Endodermal cell (in vitro differentiated cells): Measurements from ENCODE around the gene TRIO. TPM values are rescaled to one million over a fixed set of nuclear protein-coding genes. Genes with fewer than 3 reads are reported as not detected.

ENCODE experiments used
- DNase-seq: peaks from one replicate; pipeline ENCODE4 v3.0.0-alpha.2; 2017
- H3K27ac ChIP-seq: 2 replicates; pipeline ENCODE4 v1.5.1; 2013; ENCODE audit warnings: mild to moderate bottlenecking, low read depth, low read length, moderate library complexity
- H3K27me3 ChIP-seq: 2 replicates; pipeline ENCODE4 v1.6.1; 2013; ENCODE audit warnings: mild to moderate bottlenecking, low read length, moderate library complexity; ENCODE audit not compliant: insufficient read depth, control insufficient read depth, poor library complexity, severe bottlenecking
- H3K36me3 ChIP-seq: 2 replicates; pipeline ENCODE4 v1.7.0; 2013; ENCODE audit warnings: mild to moderate bottlenecking, low read length, moderate library complexity; ENCODE audit not compliant: control insufficient read depth, insufficient read depth
- H3K4me1 ChIP-seq: one replicate; pipeline ENCODE4 v1.7.0; 2013; ENCODE audit warnings: low read length; ENCODE audit not compliant: control insufficient read depth, insufficient read depth
- H3K4me3 ChIP-seq: 2 replicates; pipeline ENCODE4 v1.5.1; 2013; ENCODE audit warnings: mild to moderate bottlenecking, low read length, moderate library complexity
- H3K9ac ChIP-seq: 2 replicates; pipeline ENCODE4 v1.6.1; 2013; ENCODE audit warnings: mild to moderate bottlenecking, low read length, moderate library complexity; ENCODE audit not compliant: poor library complexity, severe bottlenecking; ENCODE audit errors: extremely low read depth
- H3K9me3 ChIP-seq: 2 replicates; pipeline ENCODE4 v1.6.1; 2013; ENCODE audit warnings: mild to moderate bottlenecking, low read length, moderate library complexity; ENCODE audit not compliant: control insufficient read depth
- H3K27ac Mint-ChIP-seq: 2 replicates; pipeline ENCODE4 v1.8.0; 2020; ENCODE audit warnings: mixed read lengths
- H3K27me3 Mint-ChIP-seq: 2 replicates; pipeline ENCODE4 v1.8.0; 2021; ENCODE audit warnings: mild to moderate bottlenecking, mixed read lengths; ENCODE audit not compliant: insufficient read depth
- H3K36me3 Mint-ChIP-seq: 2 replicates; pipeline ENCODE4 v1.8.0; 2020; ENCODE audit warnings: low read depth, mixed read lengths
- H3K4me1 Mint-ChIP-seq: 2 replicates; pipeline ENCODE4 v1.8.0; 2020; ENCODE audit warnings: mixed read lengths
- H3K4me3 Mint-ChIP-seq: 2 replicates; pipeline ENCODE4 v1.8.0; 2020; ENCODE audit warnings: mild to moderate bottlenecking, moderate library complexity, mixed read lengths
- H3K9me3 Mint-ChIP-seq: 2 replicates; pipeline ENCODE4 v1.8.0; 2020; ENCODE audit warnings: mild to moderate bottlenecking, mixed read lengths
- CTCF ChIP-seq: fragments of 200-600 bp; sonication (generic); conservative IDR thresholded peaks from 2 replicates; pipeline ENCODE4 v1.5.0; 2021; ENCODE audit warnings: antibody characterized with exemption, mild to moderate bottlenecking
- WGBS, 2 experiments: methylation state at CpG; one replicate each; pipeline versions ENCODE4 v1.1.5 to v1.1.7; 2013; ENCODE audit warnings: missing lambda C conversion rate in 2 of 2, mixed read lengths in 1 of 2; ENCODE audit not compliant: insufficient coverage in 1 of 2, insufficient read length in 1 of 2; 5-methylcytosine and 5-hydroxymethylcytosine counted together
- total RNA-seq, 2 donors: library from RNA; stranded (reverse); fragmentation: NEBNext Ultra II Directional in 1 of 2; extraction: Animal tissue kit (Norgen Biotek cat#: 25700) in 1 of 2; gene quantifications; 2 replicates in 1 of 2; 3 replicates in 1 of 2; pipeline ENCODE4 v1.2.1, GENCODE V29; 2021

The TRIO gene
- total RNA-seq, 2 donors from 2014 or later: 88.3 to 109 TPM

DNA sequence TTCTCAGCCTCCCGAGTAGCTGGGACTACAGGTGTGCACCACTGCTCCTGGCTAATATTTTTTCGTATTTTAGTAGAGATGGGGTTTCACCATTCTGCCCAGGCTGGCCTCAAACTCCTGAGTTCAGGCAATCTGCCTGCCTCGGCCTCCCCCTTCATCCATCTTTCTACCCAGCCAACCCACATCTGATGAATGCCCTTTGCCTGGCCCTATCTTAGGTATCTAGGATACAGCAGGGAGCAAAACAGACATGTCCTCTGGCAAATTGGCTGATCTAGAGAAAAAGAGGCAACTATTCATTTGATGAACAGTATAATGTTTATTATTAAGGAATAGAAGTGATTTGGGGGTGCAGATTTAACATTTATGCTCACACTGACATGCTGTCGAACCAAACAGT is 123.0 kb downstream of the TRIO start:
- no peak for DNase-seq
- Histone ChIP-seq H3K36me3 (peaks cover 4% of the 10 kb centered on the region), H3K4me1 (peaks cover 23% of the 10 kb centered on the region), H3K4me3 (no peak overlapping the region), H3K27ac (no peak overlapping the region), H3K9me3 (no peaks in the 10 kb centered on the region), H3K9ac (no peak overlapping the region), H3K27me3 (no peaks in the 10 kb centered on the region)
- no peaks in the 10 kb centered on the region for H3K27me3 Mint-ChIP-seq
- H3K36me3 Mint-ChIP-seq: no peaks in the 10 kb centered on the region
- peak overlapping the region; percentile 38 for H3K27ac Mint-ChIP-seq
- no peak for TF ChIP-seq CTCF
- H3K4me1 Mint-ChIP-seq: peaks cover 66% of the 10 kb centered on the region
- H3K9me3 Mint-ChIP-seq: no peaks in the 10 kb centered on the region
- H3K4me3 Mint-ChIP-seq: no peak overlapping the region
- 90% methylated on average over 4 of the region's 4 CpGs; no CpG with 5 or more reads in 1 of the 2 experiments for WGBS, 2 experiments

DNA sequence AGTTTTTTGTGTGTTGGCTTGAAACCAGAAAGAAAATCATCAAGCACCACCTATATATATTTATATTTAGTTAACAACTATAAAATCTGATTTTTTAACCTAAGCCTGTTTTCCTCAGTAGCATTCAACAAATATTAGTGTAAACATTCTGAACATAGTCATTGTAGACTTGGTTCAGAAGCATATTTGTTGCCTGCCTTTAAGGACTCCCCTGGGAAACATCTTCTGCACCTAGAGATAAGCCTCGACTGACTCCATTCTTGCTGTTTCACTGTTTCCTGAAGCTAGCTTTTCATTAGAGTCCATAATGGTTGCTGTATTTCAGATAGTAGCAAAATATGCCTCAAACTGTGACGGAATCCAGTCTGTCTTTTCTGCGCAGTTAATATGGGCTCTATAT is 123.5 kb downstream of the TRIO start:
- Histone ChIP-seq H3K4me3 (no peak overlapping the region), H3K36me3 (peaks cover 5% of the 10 kb centered on the region), H3K27me3 (no peaks in the 10 kb centered on the region), H3K27ac (no peak overlapping the region), H3K9ac (no peak overlapping the region), H3K4me1 (peaks cover 22% of the 10 kb centered on the region), H3K9me3 (no peaks in the 10 kb centered on the region)
- H3K4me3 Mint-ChIP-seq: no peak overlapping the region
- no peak overlapping the region for H3K27ac Mint-ChIP-seq
- TF ChIP-seq CTCF: no peak
- no peaks in the 10 kb centered on the region for H3K36me3 Mint-ChIP-seq
- H3K27me3 Mint-ChIP-seq: no peaks in the 10 kb centered on the region
- WGBS, 2 experiments: 63 to 84% methylated on average over 1 of the region's 3 CpGs
- no peak for DNase-seq
- H3K9me3 Mint-ChIP-seq: no peaks in the 10 kb centered on the region
- peaks cover 63% of the 10 kb centered on the region for H3K4me1 Mint-ChIP-seq

GRCh38 chr5:14267166-14267838 is 124.2 kb downstream of the TRIO start:
- no peaks in the 10 kb centered on the region for H3K36me3 Mint-ChIP-seq
- peaks cover 5% of the 10 kb centered on the region for H3K36me3 ChIP-seq
- peak overlapping the region; percentile 84 for H3K27ac Mint-ChIP-seq
- H3K9me3 Mint-ChIP-seq: no peaks in the 10 kb centered on the region
- peak overlapping the region; percentile 25 for H3K4me3 ChIP-seq
- no peak overlapping the region for H3K9ac ChIP-seq
- peak; percentile 68 for TF ChIP-seq CTCF
- H3K27ac ChIP-seq: no peak overlapping the region
- H3K4me1 Mint-ChIP-seq: peaks cover 62% of the 10 kb centered on the region
- H3K9me3 ChIP-seq: no peaks in the 10 kb centered on the region
- no peaks in the 10 kb centered on the region for H3K27me3 Mint-ChIP-seq
- DNase-seq: peak; percentile 82
- no peak overlapping the region for H3K4me3 Mint-ChIP-seq
- H3K27me3 ChIP-seq: no peaks in the 10 kb centered on the region
- WGBS, 2 experiments: 33 to 52% methylated on average over 3 to 5 of the region's 5 CpGs
- peaks cover 22% of the 10 kb centered on the region for H3K4me1 ChIP-seq
